GM19463 (cell line): ENCODE measurements around the gene CAMTA1.
"Not testable (repeated sequence)": the region's sequence is repeated elsewhere in the genome, so short reads cannot be mapped to it uniquely, and the experiment has no call there.

Experiments
- ATAC-seq: cut with Tn5 transposase; IDR thresholded peaks from one replicate; pipeline ENCODE4 v1.9.1; 2021; ENCODE audit warnings: mild to moderate bottlenecking, moderate library complexity; ENCODE audit not compliant: unreplicated experiment

CAMTA1 gene

GRCh38 chr1:7783826-7784491 lies 998.7 kb downstream of the CAMTA1 start, which contains the start of gene PER3:
Gene PER3, plus strand, starts transcription at chr1:7784291. Its CDS starts 587 bp downstream, at chr1:7784878.
- ATAC-seq = peak; percentile 93

GRCh38 chr1:7784492-7785071 lies 999.3 kb downstream of the CAMTA1 start:
- no peak for ATAC-seq

- no peak for ATAC-seq
Observed at GRCh38 chr1:7785108-7785507, 999.9 kb downstream of the CAMTA1 start.

- ATAC-seq = no peak
Observed at GRCh38 chr1:7786795-7787194, 1001.5 kb downstream of the CAMTA1 start.

- no peak for ATAC-seq
Observed at GRCh38 chr1:7789828-7790227, 1004.6 kb downstream of the CAMTA1 start.

GRCh38 chr1:7791027-7791426 lies 1005.8 kb downstream of the CAMTA1 start:
- not testable (repeated sequence) for ATAC-seq

GRCh38 chr1:7795406-7795805 lies 1010.2 kb downstream of the CAMTA1 start:
- no peak for ATAC-seq

- no peak for ATAC-seq
Observed at GRCh38 chr1:7805460-7805859, 1020.2 kb downstream of the CAMTA1 start.

GRCh38 chr1:7808253-7808844 lies 1023.1 kb downstream of the CAMTA1 start:
- ATAC-seq = no peak

GRCh38 chr1:7809742-7810141 lies 1024.5 kb downstream of the CAMTA1 start:
- ATAC-seq = no peak

- ATAC-seq = no peak
Observed at GRCh38 chr1:7810395-7810794, 1025.1 kb downstream of the CAMTA1 start.

- no peak for ATAC-seq
Observed at GRCh38 chr1:7811476-7811875, 1026.2 kb downstream of the CAMTA1 start.

GRCh38 chr1:7813677-7814373 lies 1028.6 kb downstream of the CAMTA1 start:
- ATAC-seq = no peak
